ENCODE measurements around the gene KLHL26.

GRCh38 chr19:18608805-18609716, 27.8 kb upstream of the KLHL26 start:
- TF ChIP-seq EZH2phosphoT487 (IDR thresholded peaks at IDR 0.05; ENCODE audit: insufficient read depth, low read depth) (no peak), EZH2 (IDR thresholded peaks at IDR 0.05; ENCODE audit: insufficient read depth, poor library complexity, severe bottlenecking) (no peak)

Measured in GM23248 (cell line).